Inferior parietal cortex (tissue), 1 donor: ENCODE data around the gene GYS1.

ENCODE experiments used
- DNase-seq: peaks from one replicate; pipeline ENCODE4 v3.0.0-alpha.2; 2016; ENCODE audit errors: extremely low spot score

Gene GYS1

GRCh38 chr19:48988860-48989259 lies 4.2 kb downstream of the GYS1 start:
- DNase-seq, result no peak

DNA sequence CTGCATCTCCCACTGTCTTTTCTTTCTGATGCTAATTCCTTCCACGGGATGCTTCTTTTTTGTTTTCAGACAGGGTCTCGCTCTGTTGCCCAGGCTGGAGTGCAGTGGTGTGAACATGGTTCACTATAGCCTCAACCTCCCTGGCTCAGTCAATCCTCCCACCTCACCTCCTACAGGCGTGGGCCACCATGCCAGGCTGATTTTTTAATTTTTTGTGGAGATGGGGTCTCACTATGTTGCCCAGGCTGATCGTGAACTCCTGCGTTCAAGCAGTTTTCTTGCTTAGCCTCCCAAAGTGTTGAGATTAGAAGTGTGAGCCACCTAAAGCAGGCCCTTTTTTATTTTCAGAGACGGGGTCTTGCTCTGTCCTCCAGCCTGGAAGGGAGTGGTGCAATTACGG lies 4.8 kb downstream of the GYS1 start:
- DNase-seq, result no peak

GRCh38 chr19:48987323-48987722 lies 5.8 kb downstream of the GYS1 start:
- no peak for DNase-seq

- DNase-seq, result no peak
Observed at GRCh38 chr19:48986211-48986610, 6.9 kb downstream of the GYS1 start.

- no peak for DNase-seq
Observed at GRCh38 chr19:48985711-48986110, 7.4 kb downstream of the GYS1 start.

GRCh38 chr19:48982280-48982679 lies 10.8 kb downstream of the GYS1 start:
- DNase-seq, result no peak

DNA sequence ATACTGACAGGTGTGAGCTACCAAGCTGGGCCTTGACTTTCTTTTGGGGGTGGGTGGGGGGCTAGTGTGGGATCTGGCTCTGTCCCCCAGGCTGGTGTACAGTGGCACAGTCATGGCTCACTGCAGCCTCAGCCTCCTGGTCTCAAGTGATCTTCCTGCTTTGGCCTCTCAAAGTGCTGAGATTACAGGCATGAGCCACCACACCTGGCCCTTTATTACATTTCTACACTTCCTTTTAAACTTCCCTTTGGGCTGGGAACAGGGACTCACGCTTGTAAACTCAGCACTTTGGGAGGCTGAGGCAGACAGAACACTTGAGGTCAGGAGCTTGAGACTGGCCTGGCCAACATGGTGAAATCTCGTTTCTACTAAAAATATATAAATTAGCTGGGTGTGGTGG lies 16.0 kb downstream of the GYS1 start:
- DNase-seq, result no peak

- DNase-seq, result no peak
Observed at GRCh38 chr19:48975947-48976847, 16.9 kb downstream of the GYS1 start.

GRCh38 chr19:48970923-48971395 lies 22.1 kb downstream of the GYS1 start:
- DNase-seq, result peak; percentile 92

DNA sequence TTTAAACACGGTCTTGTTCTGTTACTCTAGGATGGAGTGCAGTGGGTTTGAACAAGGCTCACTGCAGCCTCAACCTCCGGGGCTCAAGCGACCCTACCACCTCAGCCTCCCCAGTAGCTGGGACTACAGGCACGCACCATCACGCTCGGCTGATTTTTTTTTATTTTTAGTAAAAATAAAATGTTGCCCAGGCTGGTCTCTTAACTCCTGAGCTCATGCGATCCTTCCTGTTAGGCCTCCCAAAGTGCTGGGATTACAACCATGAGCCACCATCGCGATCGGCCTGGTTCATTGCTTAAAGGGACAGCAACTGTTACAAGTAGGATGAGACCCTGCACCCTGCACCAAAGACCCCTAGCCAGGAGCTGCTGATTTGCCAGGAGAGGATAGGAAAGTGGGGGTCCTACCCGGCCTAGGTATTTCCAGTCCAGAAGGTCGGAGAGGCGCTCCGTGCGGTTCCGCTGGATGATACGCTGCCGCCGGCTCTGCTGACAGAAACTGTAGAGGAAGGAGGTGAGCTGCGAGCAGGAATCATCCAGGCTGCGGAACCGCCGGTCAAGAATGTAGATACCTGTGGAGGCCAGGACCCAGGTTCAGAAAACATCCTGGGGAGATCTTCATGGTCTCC lies 22.9 kb downstream of the GYS1 start:
- DNase-seq, result no peak

DNA sequence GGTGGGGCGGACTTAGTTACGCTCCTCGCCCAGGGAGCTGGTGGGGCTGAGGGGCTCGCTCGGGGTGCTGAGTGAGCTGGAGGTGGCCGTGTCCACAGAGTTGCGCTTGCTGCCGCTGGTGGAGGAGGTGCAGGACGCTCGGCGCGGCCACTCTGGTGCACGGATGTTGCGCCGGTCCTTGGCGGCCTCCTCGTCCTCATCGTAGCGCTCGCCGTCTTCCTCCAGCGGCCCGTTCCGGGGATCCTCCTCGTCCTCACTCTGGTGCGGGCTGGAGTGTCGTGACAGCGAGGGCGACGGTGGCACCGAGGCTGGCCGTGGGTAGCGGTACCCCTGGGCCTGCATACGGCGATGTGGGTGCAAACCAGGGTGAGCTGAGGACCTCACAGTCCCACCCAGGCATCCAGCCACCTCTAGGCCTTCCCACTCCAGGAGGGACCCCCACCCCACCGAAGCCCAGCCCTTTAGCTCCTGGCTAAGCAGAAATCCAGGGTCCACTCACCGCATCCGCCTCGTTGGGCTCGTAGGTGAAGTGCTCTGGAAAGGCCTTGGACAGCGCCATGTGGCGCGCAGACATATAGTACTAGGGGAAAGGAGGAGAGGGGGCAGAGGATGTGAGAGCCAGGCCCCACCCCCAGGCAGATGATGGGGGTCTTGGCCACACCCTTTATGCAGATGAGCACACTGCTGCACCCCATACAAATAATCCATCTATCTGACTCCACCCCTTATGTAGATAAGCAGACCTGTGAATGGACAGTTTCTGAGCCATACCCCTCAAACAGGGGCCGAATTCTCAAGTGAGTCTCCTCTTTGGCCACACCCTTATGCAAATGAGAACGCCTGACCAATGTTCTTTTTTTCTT lies 23.6 kb downstream of the GYS1 start:
- no peak for DNase-seq

DNA sequence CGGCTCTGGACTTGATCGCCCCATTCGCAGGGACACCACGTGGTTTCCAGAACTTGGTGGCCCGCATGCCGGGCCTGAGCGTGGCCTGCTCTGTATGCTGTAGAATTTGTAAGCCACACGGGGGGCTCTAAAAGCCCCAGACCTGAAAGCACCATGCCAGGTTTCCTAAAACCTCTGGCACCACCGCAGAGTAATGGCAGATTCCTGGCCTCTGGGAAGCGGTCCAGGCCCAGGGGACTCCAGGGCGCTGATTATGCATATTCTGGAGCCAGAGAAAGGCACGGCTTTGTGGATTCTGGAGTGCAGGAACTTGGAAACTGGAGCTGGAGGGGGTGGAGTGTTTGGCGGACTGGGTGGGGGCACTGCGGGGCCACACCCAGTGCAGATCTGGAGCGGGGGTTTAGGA lies 24.3 kb downstream of the GYS1 start:
- no peak for DNase-seq

GRCh38 chr19:48968179-48968661 lies 24.9 kb downstream of the GYS1 start:
- no peak for DNase-seq

GRCh38 chr19:48967346-48968178 lies 25.5 kb downstream of the GYS1 start:
- DNase-seq, result peak; percentile 34

GRCh38 chr19:48966541-48967345 lies 26.4 kb downstream of the GYS1 start:
- no peak for DNase-seq

DNA sequence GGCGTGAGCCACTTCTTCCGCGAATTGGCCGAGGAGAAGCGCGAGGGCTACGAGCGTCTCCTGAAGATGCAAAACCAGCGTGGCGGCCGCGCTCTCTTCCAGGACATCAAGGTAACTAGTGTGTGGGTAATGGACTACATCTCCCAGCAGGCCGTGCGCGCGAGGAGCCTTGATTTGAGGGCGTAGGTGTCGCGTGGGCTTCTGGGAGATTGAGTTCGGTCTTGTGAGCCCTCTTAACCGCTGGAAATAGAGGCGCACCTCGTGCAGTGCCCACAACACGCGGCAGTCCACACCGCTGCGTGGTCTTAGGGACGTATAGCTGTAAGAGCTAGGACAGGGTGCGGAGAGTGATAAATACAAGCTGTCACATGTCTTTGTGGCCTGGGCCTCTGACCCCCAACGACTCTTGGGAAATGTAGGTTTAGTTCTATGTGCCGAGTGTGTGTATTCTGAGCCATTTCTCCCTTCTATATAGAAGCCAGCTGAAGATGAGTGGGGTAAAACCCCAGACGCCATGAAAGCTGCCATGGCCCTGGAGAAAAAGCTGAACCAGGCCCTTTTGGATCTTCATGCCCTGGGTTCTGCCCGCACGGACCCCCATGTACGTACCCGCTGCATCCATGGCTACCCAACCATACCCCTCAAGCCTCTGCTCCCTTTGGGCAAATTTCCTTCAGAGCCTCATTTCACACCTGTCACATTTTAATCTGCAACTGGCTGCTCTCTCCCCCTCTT lies 27.1 kb downstream of the GYS1 start:
- DNase-seq, result peak; percentile 90

- DNase-seq, result peak; percentile 96
Observed at GRCh38 chr19:48965040-48965805, 27.9 kb downstream of the GYS1 start, which contains the start of gene FTL. Gene FTL (plus strand): TSS chr19:48965309. CDS start chr19:48965508, 199 bp downstream.

DNA sequence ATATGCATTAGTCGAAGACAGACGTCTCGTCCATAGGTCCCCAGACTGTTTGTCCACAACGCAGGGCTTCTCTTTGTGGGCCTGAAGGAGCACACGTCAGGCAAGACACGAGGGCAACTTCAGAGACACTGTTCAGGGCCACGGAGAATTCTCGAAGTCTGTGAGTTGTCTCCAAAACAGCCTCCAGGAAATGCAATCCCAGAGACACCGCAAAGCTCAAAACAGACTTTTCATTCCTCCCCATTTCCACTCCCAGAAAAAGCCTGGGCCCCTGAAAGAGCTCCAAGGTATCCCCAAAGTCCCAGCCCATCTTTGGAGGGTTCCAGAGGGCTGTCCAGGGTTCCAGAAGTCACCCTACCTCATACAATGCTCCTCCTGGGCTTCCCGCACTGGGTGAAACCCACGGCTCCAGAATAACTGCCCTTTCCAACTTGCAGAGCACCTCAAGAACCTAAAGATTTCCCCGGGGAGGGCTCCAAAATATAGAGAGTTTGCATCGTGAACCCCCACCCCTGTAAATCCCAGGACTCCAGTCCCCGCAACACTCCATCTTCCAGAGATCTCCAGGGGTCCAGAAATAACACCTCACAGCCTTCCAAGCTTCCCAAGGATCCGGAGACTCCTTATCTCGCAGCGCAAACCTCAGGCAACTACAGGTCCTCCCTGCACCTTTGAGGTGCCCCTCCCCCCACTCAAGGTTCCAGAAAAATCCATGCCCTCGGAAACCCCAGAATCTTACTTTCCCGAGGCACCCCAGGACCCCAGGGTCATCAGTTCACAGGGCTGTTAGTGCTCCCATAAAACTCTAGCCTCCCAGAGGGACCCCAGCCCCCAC lies 28.7 kb downstream of the GYS1 start:
- DNase-seq, result peak; percentile 44
